Lung (tissue), 12 donors: ENCODE data around the gene CALR3. TPM values are rescaled to one million over a fixed set of nuclear protein-coding genes. Genes with fewer than 3 reads are reported as not detected.

Experiments used
- ATAC-seq: fragments of 200-7000 bp; cut with Tn5 transposase; one replicate; pipeline ENCODE4 v1.9.1; 2020; ENCODE audit warnings: moderate number of reproducible peaks; ENCODE audit not compliant: insufficient read depth, low FRiP score
- DNase-seq, 3 donors: peaks; one replicate each; pipeline ENCODE4 v3.0.0-alpha.2; 2013 to 2017
- H3K27ac ChIP-seq, 2 donors: one replicate each; pipeline ENCODE4 v1.5.1; 2013; ENCODE audit warnings: mild to moderate bottlenecking in 2 of 2, moderate library complexity in 2 of 2, control low read depth in 1 of 2, inconsistent platforms in 1 of 2, low read depth in 1 of 2, low read length in 1 of 2
- H3K27me3 ChIP-seq, 3 donors: one replicate each; pipeline ENCODE4 v1.5.1; 2013; ENCODE audit warnings: low read length in 2 of 3; ENCODE audit not compliant: control insufficient read depth in 3 of 3, insufficient read depth in 3 of 3
- H3K36me3 ChIP-seq, 4 donors: one replicate each; pipeline ENCODE4 v1.5.1; 2013; ENCODE audit warnings: low read length in 4 of 4, mild to moderate bottlenecking in 1 of 4, moderate library complexity in 1 of 4; ENCODE audit not compliant: control insufficient read depth in 4 of 4, insufficient read depth in 4 of 4
- H3K4me1 ChIP-seq, 5 donors: one replicate each; pipeline ENCODE4 v1.5.1; 2013; ENCODE audit warnings: low read length in 5 of 5, mild to moderate bottlenecking in 2 of 5, moderate library complexity in 1 of 5; ENCODE audit not compliant: control insufficient read depth in 5 of 5, insufficient read depth in 5 of 5
- H3K4me3 ChIP-seq: one replicate; pipeline ENCODE4 v1.5.1; 2013; ENCODE audit warnings: mild to moderate bottlenecking, control low read depth, moderate library complexity
- H3K9ac ChIP-seq, 2 donors: one replicate each; pipeline ENCODE4 v1.5.1; 2013; ENCODE audit warnings: low read length in 2 of 2, control low read depth in 1 of 2; ENCODE audit not compliant: insufficient read depth in 1 of 2
- H3K9me3 ChIP-seq, 4 donors: one replicate each; pipeline ENCODE4 v1.5.1; 2013; ENCODE audit warnings: low read length in 3 of 4, mild to moderate bottlenecking in 1 of 4, moderate library complexity in 1 of 4; ENCODE audit not compliant: control insufficient read depth in 4 of 4, insufficient read depth in 3 of 4
- CTCF ChIP-seq: IDR thresholded peaks from 2 replicates; pipeline ENCODE4 v1.5.1; 2012; ENCODE audit warnings: mild to moderate bottlenecking; ENCODE audit errors: control extremely low read depth, extremely low read depth
- WGBS, 2 donors: extraction: QIAGEN DNeasy Blood & Tissue Kit; methylation state at CpG; one replicate each; pipeline ENCODE4 v1.1.7; 2013; 5-methylcytosine and 5-hydroxymethylcytosine counted together
- polyA plus RNA-seq, 2 donors: library from polyadenylated mRNA; stranded (reverse); fragments of 200-250 nt; gene quantifications; one replicate each; pipeline ENCODE4 v1.2.1, GENCODE V29; 2013
- total RNA-seq, 2 donors: library from RNA; depleted of rRNA in 1 of 2; stranded (reverse); fragments of >200 nt in 1 of 2; gene quantifications; one replicate each; pipeline ENCODE4 v1.2.1, GENCODE V29; 2014 to 2021
- donor health status: control.
- donor health status: control.
- donor health status: Bipolar disorder and iron deficiency.
- donor health status: healthy.
- donor health status: DM: yes; HTN: yes; CAD: no.

The CALR3 gene
- total and polyA plus RNA-seq, 4 donors = 0.07 TPM; not detected in 3

GRCh38 chr19:16521715-16522289 is 25.8 kb upstream of the CALR3 start:
- no peak overlapping the region for H3K27ac ChIP-seq
- no peaks in the 10 kb centered on the region for H3K27me3 ChIP-seq
- peaks cover 17 to 87% (median 43%) of the 10 kb centered on the region in 4 donors for H3K36me3 ChIP-seq
- no peaks in the 10 kb centered on the region for H3K4me1 ChIP-seq
- no peak overlapping the region for H3K4me3 ChIP-seq
- TF ChIP-seq CTCF = no peak
- H3K9me3 ChIP-seq = no peaks in the 10 kb centered on the region
- no peak for DNase-seq
- H3K9ac ChIP-seq = no peak overlapping the region
- WGBS, 2 donors = 95 to 97% methylated on average over 10 of the region's 10 CpGs
- ATAC-seq = no peak

GRCh38 chr19:16520986-16521624 is 25.1 kb upstream of the CALR3 start:
- Histone ChIP-seq H3K27ac (no peak overlapping the region), H3K27me3 (no peaks in the 10 kb centered on the region), H3K9me3 (no peaks in the 10 kb centered on the region), H3K4me3 (no peak overlapping the region), H3K9ac (no peak overlapping the region), H3K4me1 (no peaks in the 10 kb centered on the region), H3K36me3 (peaks cover 16 to 83% (median 42%) of the 10 kb centered on the region in 4 donors)
- ATAC-seq (no peak), DNase-seq (no peak)
- TF ChIP-seq CTCF = no peak
- WGBS, 2 donors = 92 to 94% methylated on average over 18 of the region's 18 CpGs

- ATAC-seq = no peak
- WGBS, 2 donors = 94 to 95% methylated on average over 45 of the region's 45 CpGs
These were observed 24.4 kb upstream of the CALR3 start for GRCh38 chr19:16520074-16520973.

More at GRCh38 chr19:16520074-16520973, 24.4 kb upstream of the CALR3 start:
- TF ChIP-seq CTCF = no peak
- Histone ChIP-seq H3K36me3 (peaks cover 16 to 76% (median 41%) of the 10 kb centered on the region in 4 donors), H3K4me1 (no peaks in the 10 kb centered on the region), H3K9me3 (no peaks in the 10 kb centered on the region), H3K4me3 (no peak overlapping the region), H3K27ac (no peak overlapping the region), H3K27me3 (no peaks in the 10 kb centered on the region), H3K9ac (no peak overlapping the region)
- DNase-seq = no peak
